ENCODE measurements around the gene COL4A2.

Gene COL4A2

GRCh38 chr13:110536006-110536693 lies 229.1 kb downstream of the COL4A2 start:
- TF ChIP-seq CTCF (conservative IDR thresholded peaks at IDR 0.05; ENCODE audit: low read depth, low read length) = no peak
- no peaks in the 10 kb centered on the region for H3K4me1 ChIP-seq (ENCODE audit: low read depth, poor library complexity, severe bottlenecking)
- H3K4me3 ChIP-seq (IDR thresholded peaks at IDR 0.05; ENCODE audit: insufficient read depth, low read depth, low read length) = no peak overlapping the region
- H4K20me1 ChIP-seq (ENCODE audit: insufficient read depth) = no peaks in the 10 kb centered on the region
- no peak overlapping the region for H2AFZ ChIP-seq (ENCODE audit: low read depth)
- no peaks in the 10 kb centered on the region for H3K79me2 ChIP-seq (ENCODE audit: insufficient read depth, low read depth)
- H3K4me2 ChIP-seq = no peak overlapping the region
- no peak overlapping the region for H3K27ac ChIP-seq
- H3K36me3 ChIP-seq (ENCODE audit: insufficient read depth) = no peaks in the 10 kb centered on the region
- H3K9ac ChIP-seq = no peak overlapping the region
- H3K27me3 ChIP-seq (ENCODE audit: insufficient read depth, low read depth) = no peaks in the 10 kb centered on the region

DNA sequence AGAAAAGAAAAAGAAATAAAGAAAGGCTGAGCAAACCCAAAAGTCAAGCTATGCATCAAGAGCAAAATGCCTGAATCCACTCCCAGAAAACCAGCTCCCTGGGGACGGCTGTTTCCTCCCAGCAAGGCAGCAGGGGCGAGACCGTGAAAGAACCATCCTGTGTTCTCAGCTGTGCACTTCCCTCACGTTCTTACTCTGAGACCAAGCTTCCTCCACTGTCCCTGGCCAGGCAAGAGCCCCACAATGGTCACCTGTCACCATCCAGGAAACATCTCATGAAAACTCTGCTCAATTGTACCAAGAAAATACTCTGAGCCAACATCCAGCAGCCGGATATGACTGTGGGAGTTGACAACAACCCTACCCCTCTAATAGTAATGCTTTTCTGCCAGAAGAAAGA lies 231.5 kb downstream of the COL4A2 start:
- no peaks in the 10 kb centered on the region for H3K36me3 ChIP-seq (ENCODE audit: insufficient read depth)
- TF ChIP-seq CTCF (conservative IDR thresholded peaks at IDR 0.05; ENCODE audit: low read depth, low read length) = no peak
- H3K79me2 ChIP-seq (ENCODE audit: insufficient read depth, low read depth) = no peaks in the 10 kb centered on the region
- no peak overlapping the region for H3K27ac ChIP-seq
- no peaks in the 10 kb centered on the region for H3K4me1 ChIP-seq (ENCODE audit: low read depth, poor library complexity, severe bottlenecking)
- no peaks in the 10 kb centered on the region for H3K27me3 ChIP-seq (ENCODE audit: insufficient read depth, low read depth)
- H3K4me2 ChIP-seq = no peak overlapping the region
- H4K20me1 ChIP-seq (ENCODE audit: insufficient read depth) = no peaks in the 10 kb centered on the region
- H2AFZ ChIP-seq (ENCODE audit: low read depth) = no peak overlapping the region
- H3K4me3 ChIP-seq (IDR thresholded peaks at IDR 0.05; ENCODE audit: insufficient read depth, low read depth, low read length) = no peak overlapping the region
- no peak overlapping the region for H3K9ac ChIP-seq

- Histone ChIP-seq H4K20me1 (ENCODE audit: insufficient read depth) (no peaks in the 10 kb centered on the region), H3K4me2 (no peak overlapping the region), H3K4me1 (ENCODE audit: low read depth, poor library complexity, severe bottlenecking) (no peaks in the 10 kb centered on the region), H3K9ac (no peak overlapping the region), H3K4me3 (IDR thresholded peaks at IDR 0.05; ENCODE audit: insufficient read depth, low read depth, low read length) (no peak overlapping the region), H3K36me3 (ENCODE audit: insufficient read depth) (no peaks in the 10 kb centered on the region), H3K27ac (no peak overlapping the region), H2AFZ (ENCODE audit: low read depth) (no peak overlapping the region), H3K27me3 (ENCODE audit: insufficient read depth, low read depth) (no peaks in the 10 kb centered on the region), H3K79me2 (ENCODE audit: insufficient read depth, low read depth) (no peaks in the 10 kb centered on the region)
- no peak for TF ChIP-seq CTCF (conservative IDR thresholded peaks at IDR 0.05; ENCODE audit: low read depth, low read length)
Measured at GRCh38 chr13:110539894-110540293, 232.8 kb downstream of the COL4A2 start.

DNA sequence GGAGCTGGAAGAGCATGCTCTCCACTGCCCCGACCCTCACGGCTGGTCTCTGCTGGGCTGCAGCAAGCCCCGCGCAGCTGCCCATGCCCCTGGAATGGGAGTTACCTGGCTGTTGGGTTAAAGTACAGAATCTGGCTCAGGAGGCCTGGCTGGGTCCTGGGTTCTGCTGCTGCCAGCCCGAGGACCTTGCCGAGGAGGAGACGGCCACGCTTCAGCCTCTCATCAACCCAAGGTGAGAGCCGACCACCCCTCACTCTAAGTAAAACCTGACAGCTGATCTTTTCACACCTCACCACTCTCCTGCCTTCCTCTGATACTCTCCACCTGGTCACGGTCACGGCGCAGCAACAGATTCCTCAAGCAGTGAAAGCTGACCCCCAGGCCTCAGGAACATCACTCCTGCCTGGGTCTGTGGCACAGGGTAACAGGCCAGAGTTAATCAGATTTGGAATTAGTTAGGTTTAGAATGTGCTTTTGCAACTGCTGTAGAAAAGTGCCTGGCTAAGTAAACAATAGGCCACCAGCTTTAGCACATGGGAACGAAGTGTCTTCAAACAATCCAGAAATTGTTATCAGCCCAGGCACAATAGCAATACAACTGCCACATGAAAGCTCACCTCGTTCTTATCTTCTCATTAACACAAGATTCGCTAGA lies 233.9 kb downstream of the COL4A2 start:
- H3K27ac ChIP-seq = no peak overlapping the region
- no peak overlapping the region for H3K4me3 ChIP-seq (IDR thresholded peaks at IDR 0.05; ENCODE audit: insufficient read depth, low read depth, low read length)
- no peak for TF ChIP-seq CTCF (conservative IDR thresholded peaks at IDR 0.05; ENCODE audit: low read depth, low read length)
- H3K36me3 ChIP-seq (ENCODE audit: insufficient read depth) = no peaks in the 10 kb centered on the region
- no peak overlapping the region for H3K4me2 ChIP-seq
- H3K9ac ChIP-seq = no peak overlapping the region
- H3K27me3 ChIP-seq (ENCODE audit: insufficient read depth, low read depth) = no peaks in the 10 kb centered on the region
- no peaks in the 10 kb centered on the region for H3K79me2 ChIP-seq (ENCODE audit: insufficient read depth, low read depth)
- no peaks in the 10 kb centered on the region for H4K20me1 ChIP-seq (ENCODE audit: insufficient read depth)
- no peaks in the 10 kb centered on the region for H3K4me1 ChIP-seq (ENCODE audit: low read depth, poor library complexity, severe bottlenecking)
- no peak overlapping the region for H2AFZ ChIP-seq (ENCODE audit: low read depth)
